ENCODE data around the gene RANBP3.

DNA sequence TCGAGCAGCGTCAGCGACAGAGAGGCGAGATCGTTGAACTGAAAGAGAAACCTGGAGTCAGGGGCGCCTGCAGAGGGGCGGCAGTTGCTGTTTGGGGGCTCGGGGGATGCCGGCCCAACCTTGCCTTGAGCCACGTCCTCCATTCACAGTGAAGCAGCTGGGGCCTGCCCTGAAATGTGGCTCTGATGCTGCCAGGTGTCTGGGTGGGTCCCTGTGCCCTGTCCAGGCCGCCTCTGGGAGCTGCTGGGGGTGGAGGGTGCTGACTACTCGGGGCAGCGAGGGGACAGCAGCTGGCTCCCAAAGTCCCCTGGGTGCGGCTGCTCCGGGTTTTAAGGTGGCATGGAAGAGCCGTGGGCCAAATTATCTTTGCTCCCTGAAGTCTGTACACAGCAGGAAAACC lies 17.7 kb upstream of the RANBP3 start:
- TF ChIP-seq, protein P1, sequence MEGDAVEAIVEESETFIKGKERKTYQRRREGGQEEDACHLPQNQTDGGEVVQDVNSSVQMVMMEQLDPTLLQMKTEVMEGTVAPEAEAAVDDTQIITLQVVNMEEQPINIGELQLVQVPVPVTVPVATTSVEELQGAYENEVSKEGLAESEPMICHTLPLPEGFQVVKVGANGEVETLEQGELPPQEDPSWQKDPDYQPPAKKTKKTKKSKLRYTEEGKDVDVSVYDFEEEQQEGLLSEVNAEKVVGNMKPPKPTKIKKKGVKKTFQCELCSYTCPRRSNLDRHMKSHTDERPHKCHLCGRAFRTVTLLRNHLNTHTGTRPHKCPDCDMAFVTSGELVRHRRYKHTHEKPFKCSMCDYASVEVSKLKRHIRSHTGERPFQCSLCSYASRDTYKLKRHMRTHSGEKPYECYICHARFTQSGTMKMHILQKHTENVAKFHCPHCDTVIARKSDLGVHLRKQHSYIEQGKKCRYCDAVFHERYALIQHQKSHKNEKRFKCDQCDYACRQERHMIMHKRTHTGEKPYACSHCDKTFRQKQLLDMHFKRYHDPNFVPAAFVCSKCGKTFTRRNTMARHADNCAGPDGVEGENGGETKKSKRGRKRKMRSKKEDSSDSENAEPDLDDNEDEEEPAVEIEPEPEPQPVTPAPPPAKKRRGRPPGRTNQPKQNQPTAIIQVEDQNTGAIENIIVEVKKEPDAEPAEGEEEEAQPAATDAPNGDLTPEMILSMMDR (IDR thresholded peaks at IDR 0.05) = no peak
- TF ChIP-seq POLR2A (IDR thresholded peaks at IDR 0.05) = no peak
- TF ChIP-seq POLR2AphosphoS5 (IDR thresholded peaks at IDR 0.05) = no peak
